GM15510 (cell line): ENCODE results near the gene DRGX.

ENCODE experiments used
- POLR2A ChIP-seq: IDR thresholded peaks from 3 replicates; pipeline ENCODE4 v1.6.1; 2011; ENCODE audit warnings: borderline replicate concordance; ENCODE audit not compliant: insufficient read length; ENCODE audit errors: extremely low read depth

Gene DRGX

GRCh38 chr10:49328401-49329145, 67.3 kb downstream of the DRGX start:
- no peak for TF ChIP-seq POLR2A

GRCh38 chr10:49327036-49327813, 68.7 kb downstream of the DRGX start:
- no peak for TF ChIP-seq POLR2A

GRCh38 chr10:49325916-49326783, 69.7 kb downstream of the DRGX start:
- no peak for TF ChIP-seq POLR2A

DNA sequence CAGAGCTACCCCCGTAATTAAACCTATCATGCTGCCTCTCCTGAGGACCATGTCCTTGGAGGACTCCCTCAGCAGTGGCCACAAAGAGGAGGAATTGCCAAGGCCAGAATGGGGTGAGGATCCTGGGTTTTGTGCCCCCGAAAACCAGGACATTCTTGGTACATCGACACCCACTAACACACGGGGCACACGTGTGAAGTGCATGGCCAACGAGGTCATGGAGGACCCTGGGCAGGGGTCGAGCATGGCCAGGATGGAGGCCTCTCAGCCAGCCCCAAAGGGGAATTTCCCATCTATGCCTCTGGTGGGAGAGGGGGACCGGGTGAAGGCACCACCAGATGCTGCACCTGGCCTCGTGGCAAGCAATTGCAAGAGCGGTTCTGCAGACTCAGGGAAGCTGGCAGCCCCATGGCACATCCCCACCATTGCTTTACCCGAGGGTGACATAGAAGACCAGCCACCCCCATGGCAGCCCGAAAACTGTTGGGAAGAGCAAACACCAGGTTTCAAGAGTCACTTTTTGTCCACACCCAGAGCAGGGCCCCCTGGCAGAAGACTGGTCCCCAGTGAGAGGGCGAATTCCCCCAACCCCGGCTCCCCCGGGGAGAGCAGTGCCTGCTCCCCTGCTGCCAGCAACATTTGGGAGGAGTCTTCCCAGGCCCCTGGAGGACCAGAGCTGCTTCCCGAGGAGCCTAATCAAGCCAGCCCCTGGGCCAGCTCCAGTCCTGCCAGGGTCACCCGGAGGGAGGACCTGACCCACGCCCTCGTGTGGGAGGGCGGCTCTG, 70.6 kb downstream of the DRGX start:
- no peak for TF ChIP-seq POLR2A

DNA sequence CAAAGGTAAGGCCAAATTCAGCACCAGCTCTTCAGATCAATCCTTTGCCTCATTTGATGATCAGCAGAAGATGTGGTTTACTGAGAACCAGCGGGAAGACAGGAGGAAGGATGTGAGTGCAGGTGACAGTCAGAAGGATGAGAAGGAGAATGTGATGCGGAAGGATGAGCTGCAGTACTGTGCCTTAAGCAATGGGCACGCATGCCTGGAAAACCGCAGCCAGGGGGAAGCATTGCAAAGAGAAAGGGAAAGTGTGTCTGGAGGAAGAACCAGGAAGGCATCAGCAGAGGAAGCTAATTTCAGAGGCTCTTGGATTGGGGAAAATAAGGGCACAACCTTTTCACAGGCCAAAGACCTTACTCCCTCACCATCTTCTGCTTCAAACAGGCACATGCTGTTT, 71.2 kb downstream of the DRGX start:
- no peak for TF ChIP-seq POLR2A

DNA sequence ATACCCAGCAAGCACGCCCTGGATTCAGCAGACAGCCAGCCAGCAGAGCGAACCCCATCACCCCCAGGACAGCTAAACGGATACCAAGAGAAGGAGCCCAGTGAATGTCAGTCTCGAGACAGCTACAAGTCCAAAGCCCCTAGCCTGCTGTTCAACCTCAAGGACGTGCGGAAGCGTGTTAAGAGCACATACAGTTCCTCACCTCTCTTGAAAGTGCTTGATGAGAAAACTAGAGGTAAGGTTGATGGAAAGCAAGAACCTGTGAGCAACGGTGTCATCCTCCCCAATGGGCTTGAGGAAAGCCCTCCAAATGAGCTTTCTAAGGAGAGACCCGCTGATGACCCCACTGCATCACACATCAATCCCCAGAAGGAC, 72.0 kb downstream of the DRGX start:
- no peak for TF ChIP-seq POLR2A

DNA sequence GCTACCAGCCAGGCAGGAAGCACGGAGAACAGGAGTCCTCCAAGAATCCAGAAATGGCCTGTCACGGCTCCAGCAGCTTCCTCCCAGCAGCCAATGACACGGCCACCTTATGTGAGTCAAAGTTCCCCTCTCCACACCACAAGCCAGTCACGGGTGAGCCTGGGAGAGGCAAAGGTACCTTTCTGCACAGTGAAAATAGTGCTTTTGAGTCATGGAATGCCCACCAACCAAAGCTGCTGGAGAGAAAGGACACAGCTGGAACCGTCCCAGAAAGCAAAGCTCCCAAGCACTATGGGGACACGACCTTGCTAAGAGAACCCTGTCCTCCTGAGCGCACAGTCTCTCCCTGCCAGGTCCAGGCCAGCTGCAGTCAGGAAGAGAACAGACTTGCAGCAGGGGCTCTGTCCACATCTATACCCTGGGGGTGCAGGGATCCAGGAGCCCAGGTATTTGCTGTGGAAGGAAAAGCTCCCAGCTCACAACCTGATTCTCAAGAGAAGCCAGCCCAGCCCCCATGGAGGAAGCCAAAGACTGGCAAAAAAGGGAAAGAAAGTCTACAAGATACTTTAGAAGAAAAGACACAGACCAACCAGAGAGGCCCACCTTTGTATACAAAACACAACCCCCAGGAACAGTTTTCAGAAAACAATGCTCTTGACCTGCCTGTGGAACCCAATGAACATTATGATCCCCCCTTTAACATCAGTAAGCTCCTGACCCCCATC, 72.6 kb downstream of the DRGX start:
- TF ChIP-seq POLR2A = no peak

DNA sequence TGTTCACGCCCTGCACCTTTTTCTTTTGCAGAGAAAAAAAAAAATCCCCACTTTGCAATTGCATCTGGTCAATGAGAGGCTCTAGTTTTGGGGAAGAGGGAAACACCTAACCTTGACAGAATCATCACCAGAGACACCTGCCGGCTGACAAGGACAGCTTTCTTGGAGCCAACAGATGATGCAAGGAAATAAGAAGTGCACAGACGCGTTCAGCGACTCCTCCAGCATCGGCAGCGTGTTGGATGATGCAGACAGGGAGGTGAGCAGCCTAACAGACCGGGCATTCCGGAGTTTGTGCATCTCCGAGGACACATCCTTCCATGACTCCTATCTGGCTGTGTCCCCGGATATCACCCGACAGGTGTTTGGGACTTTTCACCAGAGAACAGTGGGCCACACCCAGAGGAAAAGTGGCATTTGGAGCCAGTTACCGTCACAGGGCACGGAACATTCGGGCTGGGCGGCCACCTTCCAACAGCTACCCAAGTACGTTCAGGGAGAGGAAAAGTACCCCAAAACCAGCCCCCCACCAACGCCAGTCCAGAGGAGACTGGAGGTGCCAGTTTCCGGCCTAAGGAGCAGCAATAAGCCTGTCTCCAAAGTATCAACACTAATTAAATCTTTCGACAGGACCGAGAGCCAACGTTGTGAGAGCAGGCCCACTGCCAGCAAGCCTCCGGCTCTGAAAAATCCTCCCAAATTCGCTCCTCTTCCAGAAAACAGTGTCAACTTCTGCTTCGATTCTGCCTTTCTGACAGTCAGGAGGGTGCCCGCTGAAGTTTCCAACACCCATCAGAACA, 73.3 kb downstream of the DRGX start:
- no peak for TF ChIP-seq POLR2A

GRCh38 chr10:49321021-49321420, 74.9 kb downstream of the DRGX start:
- TF ChIP-seq POLR2A = no peak

- TF ChIP-seq POLR2A = no peak
Measured at GRCh38 chr10:49320191-49320590, 75.7 kb downstream of the DRGX start.

DNA sequence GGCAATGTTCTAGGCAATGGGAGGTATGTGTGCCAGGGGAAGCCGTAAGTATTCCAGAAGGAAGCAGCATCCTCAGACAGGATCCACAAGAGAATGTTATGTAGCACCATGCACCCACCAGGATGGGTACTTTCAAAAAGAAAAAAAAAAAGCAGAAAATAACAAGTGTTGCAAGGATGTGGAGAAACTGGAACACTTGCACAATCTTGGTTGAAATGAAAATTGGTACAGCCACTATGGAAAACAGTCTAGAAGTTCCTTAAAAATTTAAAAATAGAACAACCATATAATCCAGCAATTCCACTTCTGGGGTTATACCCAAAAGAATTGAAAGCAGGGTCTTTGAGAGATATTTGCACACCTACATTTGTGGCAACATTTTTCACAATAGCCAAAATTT, 76.7 kb downstream of the DRGX start:
- TF ChIP-seq POLR2A = no peak

DNA sequence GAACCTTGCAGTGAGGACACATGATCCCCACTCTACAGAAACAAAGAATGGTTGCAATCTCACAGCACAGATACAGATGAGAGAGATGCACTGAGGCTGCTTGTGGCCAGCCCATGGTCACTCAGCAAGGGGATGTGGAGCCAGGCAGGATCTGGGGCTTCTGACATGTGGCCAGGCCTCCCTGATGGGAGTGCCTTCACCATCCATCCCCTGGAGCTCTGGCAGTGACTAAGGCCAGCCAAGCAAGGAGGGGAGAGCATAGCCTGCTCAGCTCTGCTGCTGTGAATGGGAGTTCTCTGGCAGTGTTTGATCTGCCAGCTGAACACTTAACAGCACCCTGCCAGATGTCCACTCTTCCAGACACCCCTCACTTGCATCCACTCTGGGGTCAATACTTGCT, 77.1 kb downstream of the DRGX start:
- no peak for TF ChIP-seq POLR2A

DNA sequence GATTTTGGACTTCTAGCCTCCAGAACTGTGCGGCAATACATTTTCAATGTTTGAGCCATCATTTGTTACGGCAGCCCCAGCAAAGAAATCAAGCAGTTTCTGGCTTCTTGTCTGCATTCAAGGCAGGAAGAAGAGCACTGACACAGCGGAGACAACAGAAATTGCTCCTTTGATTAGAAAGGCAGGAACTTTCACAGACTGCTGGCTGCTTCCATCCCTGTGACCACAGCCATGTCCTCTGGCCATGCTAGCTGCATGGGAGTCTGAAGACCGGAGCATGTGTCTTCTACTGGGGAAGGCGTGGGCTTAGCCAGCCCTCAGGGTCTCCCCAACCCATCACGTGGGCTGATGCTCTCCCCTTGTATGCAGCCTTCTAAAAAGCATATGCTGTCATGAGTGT, 77.9 kb downstream of the DRGX start:
- no peak for TF ChIP-seq POLR2A
